Glutamatergic neuron (in vitro differentiated cells): ENCODE data around the gene GPR3. TPM values are rescaled to one million over a fixed set of nuclear protein-coding genes. Genes with fewer than 3 reads are reported as not detected.

Experiments used
- DNase-seq: peaks from one replicate; pipeline ENCODE4 v3.0.0; 2022
- H3K27ac Mint-ChIP-seq: one replicate; pipeline ENCODE4 v1.8.0; 2020; ENCODE audit warnings: mild to moderate bottlenecking, mixed read lengths, inconsistent platforms; ENCODE audit not compliant: unreplicated experiment
- H3K27me3 Mint-ChIP-seq: one replicate; pipeline ENCODE4 v1.8.0; 2020; ENCODE audit warnings: mild to moderate bottlenecking, moderate library complexity, mixed read lengths, inconsistent platforms; ENCODE audit not compliant: unreplicated experiment
- H3K36me3 Mint-ChIP-seq: one replicate; pipeline ENCODE4 v1.8.0; 2020; ENCODE audit warnings: mild to moderate bottlenecking, mixed read lengths, inconsistent platforms; ENCODE audit not compliant: unreplicated experiment
- H3K4me1 Mint-ChIP-seq: one replicate; pipeline ENCODE4 v1.8.0; 2020; ENCODE audit warnings: mild to moderate bottlenecking, low read depth, mixed read lengths, inconsistent platforms; ENCODE audit not compliant: unreplicated experiment
- H3K4me3 Mint-ChIP-seq: one replicate; pipeline ENCODE4 v1.8.0; 2020; ENCODE audit warnings: mild to moderate bottlenecking, mixed read lengths, inconsistent platforms; ENCODE audit not compliant: unreplicated experiment
- H3K9me3 Mint-ChIP-seq: one replicate; pipeline ENCODE4 v1.8.0; 2020; ENCODE audit warnings: mild to moderate bottlenecking, moderate library complexity, mixed read lengths, inconsistent platforms; ENCODE audit not compliant: unreplicated experiment
- CTCF ChIP-seq: fragments of 200-600 bp; sonication (generic); IDR thresholded peaks from one replicate; pipeline ENCODE4 v1.5.0; 2021; ENCODE audit not compliant: partially characterized antibody, unreplicated experiment
- total RNA-seq: library from RNA; stranded (reverse); fragmentation: NEBNext Ultra II Directional; extraction: Animal tissue kit (Norgen Biotek cat#: 25700); gene quantifications from one replicate; pipeline ENCODE4 v1.2.1, GENCODE V29; 2021; ENCODE audit not compliant: unreplicated experiment

GPR3 gene
- total RNA-seq, 1 donor from 2014 or later = 1.5 TPM

GRCh38 chr1:27346357-27346756 lies 46.1 kb upstream of the GPR3 start:
- Mint-ChIP-seq H3K4me1 (peaks cover 9% of the 10 kb centered on the region), H3K36me3 (no peaks in the 10 kb centered on the region), H3K4me3 (no peak overlapping the region), H3K27me3 (peaks cover 8% of the 10 kb centered on the region), H3K27ac (no peak overlapping the region), H3K9me3 (peaks cover 5% of the 10 kb centered on the region)
- DNase-seq = no peak
- no peak for TF ChIP-seq CTCF

GRCh38 chr1:27346991-27347624 lies 45.3 kb upstream of the GPR3 start:
- TF ChIP-seq CTCF = no peak
- Mint-ChIP-seq H3K4me1 (peaks cover 7% of the 10 kb centered on the region), H3K36me3 (no peaks in the 10 kb centered on the region), H3K27ac (no peak overlapping the region), H3K4me3 (no peak overlapping the region), H3K9me3 (peaks cover 5% of the 10 kb centered on the region), H3K27me3 (peaks cover 8% of the 10 kb centered on the region)
- no peak for DNase-seq

GRCh38 chr1:27348861-27349783 lies 43.3 kb upstream of the GPR3 start:
- no peaks in the 10 kb centered on the region for H3K4me1 Mint-ChIP-seq
- TF ChIP-seq CTCF = no peak
- no peaks in the 10 kb centered on the region for H3K36me3 Mint-ChIP-seq
- H3K27ac Mint-ChIP-seq = no peak overlapping the region
- no peak overlapping the region for H3K4me3 Mint-ChIP-seq
- peaks cover 2% of the 10 kb centered on the region for H3K27me3 Mint-ChIP-seq
- peak; percentile 46 for DNase-seq
- no peaks in the 10 kb centered on the region for H3K9me3 Mint-ChIP-seq

- Mint-ChIP-seq H3K27me3 (peaks cover 2% of the 10 kb centered on the region), H3K4me3 (peak overlapping the region; percentile 57), H3K36me3 (no peaks in the 10 kb centered on the region), H3K4me1 (no peaks in the 10 kb centered on the region), H3K9me3 (no peaks in the 10 kb centered on the region), H3K27ac (no peak overlapping the region)
- no peak for TF ChIP-seq CTCF
- DNase-seq = peak; percentile 71
Observed at GRCh38 chr1:27349784-27350662, 42.4 kb upstream of the GPR3 start.
